BLaER1 (cell line): ENCODE measurements around the gene BRI3BP.
"Not testable (repeated sequence)": the region's sequence is repeated elsewhere in the genome, so short reads cannot be mapped to it uniquely, and the experiment has no call there.

Source experiments
- H3K27ac ChIP-seq: shearing (Covaris generic); formaldehyde crosslinking; 2 replicates; pipeline ENCODE4 v1.8.1; 2022
- H3K27me3 ChIP-seq: shearing (Covaris generic); formaldehyde crosslinking; 2 replicates; pipeline ENCODE4 v1.8.1; 2022
- H3K36me3 ChIP-seq: shearing (Covaris generic); formaldehyde crosslinking; 2 replicates; pipeline ENCODE4 v1.8.1; 2022
- H3K4me1 ChIP-seq: shearing (Covaris generic); formaldehyde crosslinking; 2 replicates; pipeline ENCODE4 v1.8.1; 2022
- H3K4me2 ChIP-seq: shearing (Covaris generic); formaldehyde crosslinking; 2 replicates; pipeline ENCODE4 v1.8.1; 2022
- H3K4me3 ChIP-seq: shearing (Covaris generic); formaldehyde crosslinking; 2 replicates; pipeline ENCODE4 v1.8.1; 2022
- H3K9ac ChIP-seq: shearing (Covaris generic); formaldehyde crosslinking; 2 replicates; pipeline ENCODE4 v1.8.1; 2022
- H3K9me3 ChIP-seq: shearing (Covaris generic); formaldehyde crosslinking; 2 replicates; pipeline ENCODE4 v1.8.1; 2022
- H4K20me1 ChIP-seq: shearing (Covaris generic); formaldehyde crosslinking; 2 replicates; pipeline ENCODE4 v1.8.1; 2022
- Cebpa-rat ChIP-seq: shearing (Covaris generic); IDR thresholded peaks from 2 replicates; pipeline ENCODE4 v1.8.1; 2022

Gene BRI3BP

DNA sequence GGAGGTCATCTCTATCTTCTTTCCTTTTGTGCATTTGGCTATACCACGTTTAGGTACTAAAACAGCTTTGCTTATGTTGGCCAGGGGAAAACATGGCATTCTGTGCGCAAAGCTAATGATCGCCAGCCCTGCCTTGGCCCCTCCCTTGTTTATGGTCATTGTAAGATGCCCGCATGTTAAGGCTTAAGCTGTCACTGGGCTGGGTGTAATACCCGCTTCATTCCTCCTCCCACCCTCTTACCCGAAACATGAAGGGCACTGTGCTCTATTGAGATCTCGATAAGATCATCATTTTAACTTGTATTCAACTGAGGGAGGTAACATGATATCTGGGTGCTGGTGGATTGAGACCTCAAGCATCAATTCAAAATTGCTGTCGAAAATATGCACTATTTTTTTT is 34.7 kb downstream of the BRI3BP start:
- Histone ChIP-seq H3K27ac (no peak overlapping the region), H3K4me2 (no peak overlapping the region), H3K9ac (no peak overlapping the region), H3K27me3 (no peaks in the 10 kb centered on the region), H3K36me3 (peaks cover 72% of the 10 kb centered on the region), H3K4me1 (0 out of 2 replicates have a peak, but pooled peaks cover 8% of the 10 kb centered on the region), H3K9me3 (peaks cover 2% of the 10 kb centered on the region; the same call in 1 of the 2 replicates), H3K4me3 (no peak overlapping the region), H4K20me1 (peaks cover 9% of the 10 kb centered on the region; the same call in 1 of the 2 replicates)
- TF ChIP-seq Cebpa-rat = no peak

DNA sequence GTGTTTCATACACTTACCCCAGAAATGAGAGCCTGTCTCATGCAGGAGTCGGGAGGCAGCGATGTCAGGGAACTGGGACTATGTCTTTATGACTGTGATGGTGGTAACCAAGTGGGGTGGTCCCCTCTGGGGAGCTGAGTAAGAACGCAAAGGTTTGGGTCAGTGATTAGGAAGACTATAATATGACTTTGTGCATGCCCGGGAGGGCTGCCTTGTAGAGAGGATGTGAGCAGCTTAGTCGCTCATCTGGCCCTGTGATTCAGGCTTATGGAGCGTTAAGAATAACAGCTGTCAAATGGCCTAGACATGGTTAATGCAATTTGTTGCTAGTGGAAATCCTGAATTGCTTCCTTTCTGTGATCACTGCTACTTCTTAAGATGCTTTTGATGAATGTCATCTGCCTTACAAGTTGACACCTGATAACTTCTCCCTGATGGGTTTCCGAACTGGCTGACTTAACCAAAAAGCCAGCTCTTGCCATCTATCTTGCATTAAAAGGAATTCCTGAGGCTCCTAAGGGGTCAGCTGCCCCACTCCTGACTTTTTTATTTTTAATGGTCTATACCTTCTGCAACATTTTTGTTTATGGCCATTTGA is 36.4 kb downstream of the BRI3BP start:
- H3K4me3 ChIP-seq = no peak overlapping the region
- TF ChIP-seq Cebpa-rat = no peak
- H3K4me2 ChIP-seq = no peak overlapping the region
- no peak overlapping the region for H3K9ac ChIP-seq
- H4K20me1 ChIP-seq = peaks cover 9% of the 10 kb centered on the region; the same call in 1 of the 2 replicates
- H3K36me3 ChIP-seq = peaks cover 60% of the 10 kb centered on the region
- no peak overlapping the region for H3K27ac ChIP-seq
- 0 out of 2 replicates have a peak, but pooled peaks cover 8% of the 10 kb centered on the region for H3K4me1 ChIP-seq
- peaks cover 6% of the 10 kb centered on the region; the same call in 1 of the 2 replicates for H3K9me3 ChIP-seq
- no peaks in the 10 kb centered on the region for H3K27me3 ChIP-seq

DNA sequence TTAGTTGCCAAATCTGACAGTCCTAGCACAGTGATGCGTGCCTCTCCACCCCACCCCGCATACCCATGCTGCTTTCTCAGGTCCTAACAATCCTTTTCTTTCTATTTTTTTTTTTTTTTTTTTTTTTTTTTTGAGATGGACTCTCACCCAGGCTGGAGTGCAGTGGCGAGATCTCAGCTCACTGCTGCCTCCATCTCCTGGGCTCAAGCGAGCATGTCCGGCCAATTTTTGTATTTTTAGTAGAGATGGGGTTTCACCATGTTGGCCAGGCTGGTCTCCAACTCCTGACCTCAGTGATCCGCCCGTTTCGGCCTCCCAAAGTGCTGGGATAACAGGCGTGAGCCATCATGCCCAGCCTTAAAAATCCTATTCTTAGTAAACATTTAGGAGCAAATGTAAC is 38.0 kb downstream of the BRI3BP start:
- H3K9ac ChIP-seq, H3K27me3 ChIP-seq, H3K9me3 ChIP-seq, H3K4me3 ChIP-seq, H3K27ac ChIP-seq, H3K4me2 ChIP-seq, H3K4me1 ChIP-seq, H4K20me1 ChIP-seq: not testable (repeated sequence)
- peaks cover 44% of the 10 kb centered on the region for H3K36me3 ChIP-seq

DNA sequence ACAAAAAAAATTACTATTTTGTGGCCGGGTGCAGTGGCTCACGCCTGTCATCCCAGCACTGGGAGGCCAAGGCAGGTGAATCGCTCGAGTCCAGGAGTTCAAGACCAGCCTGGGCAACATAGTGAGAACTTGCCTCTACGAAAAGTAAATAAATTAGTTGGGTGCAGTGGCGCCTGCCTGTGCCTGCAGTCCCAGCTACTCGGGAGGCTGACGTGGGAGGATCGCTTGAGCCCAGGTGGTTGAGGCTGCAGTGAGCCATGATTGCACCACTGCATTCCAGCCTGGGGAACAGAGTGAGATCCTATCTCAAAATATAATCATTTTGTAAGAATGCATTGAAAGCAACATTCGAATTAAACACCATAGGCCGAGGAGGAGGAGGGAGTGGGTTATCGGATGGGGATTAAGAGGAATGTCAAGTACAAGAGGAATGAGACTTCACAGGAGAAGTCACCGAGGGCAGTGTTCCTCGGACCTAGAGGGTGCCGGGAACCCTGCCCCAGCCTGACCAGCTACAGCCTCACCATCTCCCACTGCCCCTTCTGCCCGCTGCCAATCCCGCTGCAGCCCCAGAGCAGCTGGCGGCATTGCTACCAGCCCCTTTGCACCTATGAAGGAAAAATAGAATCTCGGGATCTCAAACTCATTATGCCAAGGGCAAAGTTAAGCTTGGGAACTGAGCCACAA is 39.2 kb downstream of the BRI3BP start:
- TF ChIP-seq Cebpa-rat = no peak
- Histone ChIP-seq H3K9ac (no peak overlapping the region), H3K36me3 (peaks cover 32% of the 10 kb centered on the region), H3K9me3 (peaks cover 6% of the 10 kb centered on the region; the same call in 1 of the 2 replicates), H4K20me1 (peaks cover 9% of the 10 kb centered on the region; the same call in 1 of the 2 replicates), H3K27ac (no peak overlapping the region), H3K4me2 (no peak overlapping the region), H3K27me3 (no peaks in the 10 kb centered on the region), H3K4me1 (no peaks in the 10 kb centered on the region), H3K4me3 (no peak overlapping the region)

DNA sequence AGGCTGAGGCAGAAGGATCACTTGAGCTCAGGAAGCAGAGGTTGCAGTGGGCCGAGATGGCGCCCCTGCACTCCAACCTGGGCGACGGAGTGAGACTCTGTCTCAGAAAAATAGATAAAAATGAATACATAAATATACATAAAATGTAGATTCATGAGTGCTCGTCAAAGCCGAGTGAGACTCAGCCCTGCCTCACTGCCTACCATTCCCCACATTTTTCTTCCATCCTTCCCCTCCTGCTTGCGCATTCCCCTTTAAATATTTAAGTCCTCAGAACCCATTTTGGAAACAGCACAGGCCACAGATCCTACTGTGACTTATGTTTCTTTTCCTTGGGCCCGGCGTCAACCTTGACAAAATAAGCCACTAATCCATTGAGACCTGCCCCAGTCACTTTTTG is 39.8 kb downstream of the BRI3BP start:
- no peak for TF ChIP-seq Cebpa-rat
- H3K27me3 ChIP-seq = no peaks in the 10 kb centered on the region
- H3K36me3 ChIP-seq = peaks cover 27% of the 10 kb centered on the region; the same call in 1 of the 2 replicates
- peaks cover 6% of the 10 kb centered on the region; the same call in 1 of the 2 replicates for H3K9me3 ChIP-seq
- no peaks in the 10 kb centered on the region for H3K4me1 ChIP-seq
- no peak overlapping the region for H3K4me3 ChIP-seq
- H4K20me1 ChIP-seq = peaks cover 9% of the 10 kb centered on the region; the same call in 1 of the 2 replicates
- no peak overlapping the region for H3K9ac ChIP-seq
- no peak overlapping the region for H3K27ac ChIP-seq
- no peak overlapping the region for H3K4me2 ChIP-seq

DNA sequence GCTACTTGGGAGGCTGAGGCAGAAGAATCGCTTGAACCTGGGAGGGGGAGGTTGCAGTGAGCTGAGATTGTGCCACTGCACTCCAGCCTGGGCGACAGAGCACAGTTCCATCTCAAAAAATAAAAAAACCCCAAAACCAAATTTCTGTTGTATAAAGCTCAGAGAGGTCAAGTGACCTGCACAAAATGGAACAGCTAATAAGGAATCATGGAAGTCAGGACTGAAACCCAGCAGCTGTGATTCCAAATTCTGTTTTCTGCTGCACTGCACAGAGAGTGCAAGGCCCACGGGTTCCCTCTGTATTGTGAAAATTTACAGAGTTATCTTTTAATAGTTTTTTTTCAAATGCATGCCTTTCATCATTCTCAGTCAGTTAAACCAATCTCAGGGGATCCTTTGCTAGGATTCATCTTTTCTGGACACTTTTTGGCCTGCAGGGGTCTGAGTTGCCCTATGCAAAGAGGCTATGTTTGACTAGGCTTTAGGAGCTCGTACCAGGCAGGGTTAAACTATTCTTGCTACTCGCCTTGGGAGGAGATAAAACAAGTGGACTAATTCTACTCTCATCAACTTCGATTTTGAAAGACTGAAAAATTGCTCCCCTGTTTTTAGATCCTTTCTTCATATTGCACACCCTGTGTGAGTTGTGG is 45.7 kb downstream of the BRI3BP start:
- Histone ChIP-seq H3K27ac (no peak overlapping the region), H4K20me1 (no peaks in the 10 kb centered on the region)

DNA sequence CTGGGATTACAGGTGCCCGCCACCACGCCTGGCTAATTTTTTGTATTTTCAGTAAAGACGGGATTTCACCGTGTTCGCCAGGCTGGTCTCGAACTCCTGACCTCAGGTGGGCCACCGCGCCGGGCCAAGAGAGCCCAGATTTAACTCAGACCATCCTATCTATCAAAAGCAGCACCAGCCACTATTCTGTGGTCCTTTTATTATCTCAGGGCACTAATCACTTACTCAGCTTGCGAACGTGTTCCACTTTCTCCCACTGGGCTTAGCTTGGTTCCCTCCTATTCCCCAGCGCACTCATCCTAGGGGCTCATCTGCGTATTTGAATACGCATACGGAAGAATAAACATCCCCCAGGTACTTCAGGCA is 55.6 kb downstream of the BRI3BP start:
- no peak for TF ChIP-seq Cebpa-rat
- H3K4me2 ChIP-seq = no peak overlapping the region
- H3K9me3 ChIP-seq = peaks cover 30% of the 10 kb centered on the region
- H3K27ac ChIP-seq = no peak overlapping the region
- no peak overlapping the region for H3K4me3 ChIP-seq
- no peaks in the 10 kb centered on the region for H3K36me3 ChIP-seq
- H4K20me1 ChIP-seq = no peaks in the 10 kb centered on the region
- H3K4me1 ChIP-seq = peaks cover 25% of the 10 kb centered on the region
- H3K9ac ChIP-seq = no peak overlapping the region
- H3K27me3 ChIP-seq = 0 out of 2 replicates have a peak, but pooled peaks cover 3% of the 10 kb centered on the region

More for the DNA sequence above, 45.7 kb downstream of the BRI3BP start:
- no peak overlapping the region for H3K4me2 ChIP-seq
- H3K9ac ChIP-seq = no peak overlapping the region
- no peaks in the 10 kb centered on the region for H3K27me3 ChIP-seq
- 0 out of 2 replicates have a peak, but pooled peaks cover 5% of the 10 kb centered on the region for H3K36me3 ChIP-seq
- peaks cover 6% of the 10 kb centered on the region; the same call in 1 of the 2 replicates for H3K9me3 ChIP-seq
- no peaks in the 10 kb centered on the region for H3K4me1 ChIP-seq
- TF ChIP-seq Cebpa-rat = no peak
- H3K4me3 ChIP-seq = no peak overlapping the region

DNA sequence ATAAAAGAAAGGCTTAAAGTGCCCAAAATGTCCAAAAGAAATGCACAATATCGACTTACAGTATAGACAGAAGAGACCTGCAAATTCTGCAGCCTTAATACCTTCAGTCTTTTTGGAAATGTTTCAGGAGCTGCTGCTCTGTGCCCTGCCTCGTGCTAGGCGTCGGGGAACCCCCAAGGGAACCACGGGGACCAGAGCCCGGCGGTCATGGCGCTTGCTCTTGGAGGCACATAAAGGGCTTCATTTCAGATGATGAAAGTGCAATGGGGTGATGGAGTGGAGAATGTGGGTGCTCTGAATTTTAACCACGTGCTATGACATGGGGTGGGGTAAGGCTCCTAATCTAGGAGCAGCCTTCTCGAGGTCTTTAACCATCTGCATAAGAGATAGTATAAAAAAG is 57.0 kb downstream of the BRI3BP start:
- Histone ChIP-seq H3K4me2 (peak overlapping the region; percentile 8; the same call in 1 of the 2 replicates), H3K4me3 (no peak overlapping the region), H3K36me3 (no peaks in the 10 kb centered on the region), H3K27ac (no peak overlapping the region), H3K27me3 (0 out of 2 replicates have a peak, but pooled peaks cover 3% of the 10 kb centered on the region), H3K4me1 (peaks cover 29% of the 10 kb centered on the region), H4K20me1 (no peaks in the 10 kb centered on the region), H3K9me3 (peaks cover 33% of the 10 kb centered on the region), H3K9ac (no peak overlapping the region)
- no peak for TF ChIP-seq Cebpa-rat

DNA sequence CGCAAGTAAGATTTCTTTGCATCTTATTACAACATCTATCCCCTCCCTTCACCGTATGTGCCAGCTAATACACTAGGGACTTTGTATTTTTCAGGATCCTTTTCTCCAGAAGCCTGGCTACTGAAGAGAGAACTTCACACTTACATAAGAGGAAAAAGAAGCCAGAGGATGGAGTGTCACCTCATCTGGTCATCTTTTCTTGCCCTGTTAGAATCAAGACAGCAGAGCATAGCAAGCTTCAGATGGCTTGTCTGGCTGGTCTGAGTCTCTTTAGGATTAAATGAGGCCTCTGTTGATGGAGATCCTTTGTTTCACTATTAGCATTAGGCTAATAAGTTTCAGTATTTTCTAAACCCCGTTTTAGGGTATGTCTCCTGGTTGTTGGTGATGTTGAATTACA is 57.4 kb downstream of the BRI3BP start:
- 0 out of 2 replicates have a peak, but pooled peaks cover 3% of the 10 kb centered on the region for H3K27me3 ChIP-seq
- peak overlapping the region; percentile 8; the same call in 1 of the 2 replicates for H3K4me2 ChIP-seq
- no peaks in the 10 kb centered on the region for H4K20me1 ChIP-seq
- H3K4me1 ChIP-seq = peaks cover 27% of the 10 kb centered on the region
- peaks cover 36% of the 10 kb centered on the region for H3K9me3 ChIP-seq
- no peak overlapping the region for H3K4me3 ChIP-seq
- H3K27ac ChIP-seq = no peak overlapping the region
- no peaks in the 10 kb centered on the region for H3K36me3 ChIP-seq
- H3K9ac ChIP-seq = no peak overlapping the region
- TF ChIP-seq Cebpa-rat = no peak

DNA sequence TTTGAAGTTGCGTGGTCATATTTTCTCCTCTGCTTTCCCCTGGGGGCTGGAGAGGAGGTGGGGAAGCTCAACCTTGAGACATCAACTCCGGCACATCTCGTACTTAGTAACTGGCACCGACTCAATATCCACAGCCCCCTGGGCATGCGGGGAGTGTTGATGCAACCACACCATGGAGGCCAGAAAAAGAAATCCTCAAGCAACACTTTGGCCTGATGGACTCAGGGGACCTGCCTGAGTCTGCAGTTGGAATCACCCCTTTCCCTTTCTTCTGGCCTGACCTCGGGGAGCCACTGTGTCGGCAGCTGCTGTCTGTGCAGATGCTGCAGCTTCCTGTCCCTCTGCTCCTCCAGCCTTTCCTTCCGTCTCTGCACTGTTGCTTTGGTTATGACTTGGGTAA is 60.4 kb downstream of the BRI3BP start:
- no peaks in the 10 kb centered on the region for H3K36me3 ChIP-seq
- no peak for TF ChIP-seq Cebpa-rat
- peak overlapping the region; percentile 46 for H3K4me2 ChIP-seq
- H3K27ac ChIP-seq = peak overlapping the region; percentile 43; the same call in 1 of the 2 replicates
- H3K9me3 ChIP-seq = peaks cover 34% of the 10 kb centered on the region
- peaks cover 21% of the 10 kb centered on the region for H3K4me1 ChIP-seq
- H3K9ac ChIP-seq = no peak overlapping the region
- H4K20me1 ChIP-seq = no peaks in the 10 kb centered on the region
- no peak overlapping the region; the same call in 1 of the 2 replicates for H3K4me3 ChIP-seq
- H3K27me3 ChIP-seq = 0 out of 2 replicates have a peak, but pooled peaks cover 3% of the 10 kb centered on the region
